ENCODE measurements around the gene NET1.
"Not testable (repeated sequence)": the region's sequence is repeated elsewhere in the genome, so short reads cannot be mapped to it uniquely, and the experiment has no call there.

The NET1 gene

GRCh38 chr10:5462841-5463293, 50.5 kb downstream of the NET1 start:
- no peak for DNase-seq (ENCODE audit: low read depth)

GRCh38 chr10:5464546-5464945, 52.2 kb downstream of the NET1 start:
- DNase-seq (ENCODE audit: low read depth), result no peak

GRCh38 chr10:5465976-5466450, 53.7 kb downstream of the NET1 start:
- DNase-seq (ENCODE audit: low read depth), result no peak

GRCh38 chr10:5466451-5467206, 54.3 kb downstream of the NET1 start:
- DNase-seq (ENCODE audit: low read depth), result no peak

- DNase-seq (ENCODE audit: low read depth), result no peak
These were observed 54.8 kb downstream of the NET1 start for GRCh38 chr10:5467207-5467535.

- no peak for DNase-seq (ENCODE audit: low read depth)
These were observed 55.4 kb downstream of the NET1 start for GRCh38 chr10:5467634-5468255.

- no peak for DNase-seq (ENCODE audit: low read depth)
These were observed 56.1 kb downstream of the NET1 start for GRCh38 chr10:5468262-5469106.

GRCh38 chr10:5469353-5470061, 57.1 kb downstream of the NET1 start:
- DNase-seq (ENCODE audit: low read depth), result no peak

- no peak for DNase-seq (ENCODE audit: low read depth)
These were observed 57.9 kb downstream of the NET1 start for GRCh38 chr10:5470062-5470751.

GRCh38 chr10:5474642-5475041, 62.3 kb downstream of the NET1 start:
- DNase-seq (ENCODE audit: low read depth), result not testable (repeated sequence)

- not testable (repeated sequence) for DNase-seq (ENCODE audit: low read depth)
These were observed 62.7 kb downstream of the NET1 start for GRCh38 chr10:5475088-5475487.

GRCh38 chr10:5475974-5476807, 63.8 kb downstream of the NET1 start:
- DNase-seq (ENCODE audit: low read depth), result not testable (repeated sequence)

- DNase-seq (ENCODE audit: low read depth), result no peak
These were observed 64.7 kb downstream of the NET1 start for GRCh38 chr10:5476918-5477525.

- DNase-seq (ENCODE audit: low read depth), result no peak
These were observed 65.8 kb downstream of the NET1 start for GRCh38 chr10:5477948-5478693.

GRCh38 chr10:5478694-5479305, 66.4 kb downstream of the NET1 start:
- no peak for DNase-seq (ENCODE audit: low read depth)

- DNase-seq (ENCODE audit: low read depth), result no peak
These were observed 67.3 kb downstream of the NET1 start for GRCh38 chr10:5479481-5480161.

- no peak for DNase-seq (ENCODE audit: low read depth)
These were observed 68.0 kb downstream of the NET1 start for GRCh38 chr10:5480162-5480941.

GRCh38 chr10:5481121-5481520, 68.8 kb downstream of the NET1 start:
- no peak for DNase-seq (ENCODE audit: low read depth)
